Hepatic stellate cell (primary cell): ENCODE results near the gene MAML3.
A peak's percentile ranks its signal among the peaks of the same experiment; 100 is the strongest.

ENCODE experiments used
- DNase-seq: peaks from one replicate; pipeline ENCODE4 v3.0.0; 2011; ENCODE audit warnings: low spot score

Gene MAML3

GRCh38 chr4:139754938-139755337, 399.0 kb downstream of the MAML3 start:
- no peak for DNase-seq

- DNase-seq, result no peak
Measured at GRCh38 chr4:139753686-139754085, 400.3 kb downstream of the MAML3 start.

- no peak for DNase-seq
Measured at GRCh38 chr4:139749835-139750498, 404.0 kb downstream of the MAML3 start.

GRCh38 chr4:139749338-139749737, 404.6 kb downstream of the MAML3 start:
- DNase-seq, result no peak

GRCh38 chr4:139746431-139747171, 407.4 kb downstream of the MAML3 start:
- no peak for DNase-seq

- DNase-seq, result no peak
Measured at GRCh38 chr4:139745111-139745639, 408.8 kb downstream of the MAML3 start.

GRCh38 chr4:139744232-139744631, 409.8 kb downstream of the MAML3 start:
- no peak for DNase-seq

- no peak for DNase-seq
Measured at GRCh38 chr4:139743027-139743426, 411.0 kb downstream of the MAML3 start.

GRCh38 chr4:139740531-139741041, 413.4 kb downstream of the MAML3 start:
- peak; percentile 74 for DNase-seq

GRCh38 chr4:139740121-139740520, 413.9 kb downstream of the MAML3 start:
- DNase-seq, result peak; percentile 47

- no peak for DNase-seq
Measured at GRCh38 chr4:139738846-139739613, 415.0 kb downstream of the MAML3 start.

- no peak for DNase-seq
Measured at GRCh38 chr4:139736661-139737060, 417.3 kb downstream of the MAML3 start.

- no peak for DNase-seq
Measured at GRCh38 chr4:139736274-139736660, 417.7 kb downstream of the MAML3 start.

GRCh38 chr4:139735381-139736273, 418.4 kb downstream of the MAML3 start:
- DNase-seq, result peak; percentile 51

GRCh38 chr4:139734875-139735380, 419.1 kb downstream of the MAML3 start:
- DNase-seq, result peak; percentile 84

- peak; percentile 46 for DNase-seq
Measured at GRCh38 chr4:139734201-139734874, 419.6 kb downstream of the MAML3 start.

- no peak for DNase-seq
Measured at GRCh38 chr4:139732991-139733570, 420.9 kb downstream of the MAML3 start.

GRCh38 chr4:139728840-139729239, 425.1 kb downstream of the MAML3 start:
- no peak for DNase-seq

GRCh38 chr4:139728146-139728545, 425.8 kb downstream of the MAML3 start:
- DNase-seq, result no peak

- DNase-seq, result no peak
Measured at GRCh38 chr4:139726615-139727014, 427.4 kb downstream of the MAML3 start.
